ENCODE results near the gene GFRA1.
A peak's percentile ranks its signal among the peaks of the same experiment; 100 is the strongest.

GFRA1 gene

DNA sequence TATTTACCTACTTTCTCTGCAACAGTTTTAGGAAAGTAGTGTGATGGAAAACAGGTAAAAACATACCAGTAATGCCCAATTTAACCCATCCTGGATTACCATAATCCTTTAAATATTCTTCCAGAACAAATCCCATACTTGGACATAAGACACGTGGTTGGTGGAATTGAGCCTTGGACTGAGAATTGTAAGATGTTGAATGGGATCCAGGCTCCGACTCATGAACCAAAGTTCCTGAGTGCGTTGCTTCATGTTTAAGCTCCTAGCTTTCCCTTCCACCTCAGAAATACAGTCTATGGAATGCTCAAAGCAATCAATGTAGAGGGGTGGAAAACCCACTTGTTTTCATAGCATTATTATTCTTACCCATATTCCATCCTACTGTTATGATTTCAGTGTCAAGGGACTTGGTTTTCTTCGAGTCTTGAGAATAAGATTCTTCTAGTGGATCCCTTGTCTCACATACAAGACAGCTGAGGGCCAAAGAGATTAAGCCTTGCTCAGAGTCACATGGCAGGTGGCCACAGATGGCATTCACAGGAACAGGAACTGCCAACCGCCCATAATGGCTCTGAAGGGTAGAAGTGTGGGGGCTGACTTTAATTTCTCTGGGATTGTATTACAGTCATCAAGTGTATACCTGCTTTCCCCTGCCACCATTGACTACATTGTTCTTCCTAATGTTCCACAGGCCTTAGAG lies 171.2 kb downstream of the GFRA1 start:
- no peak for DNase-seq (ENCODE audit: low read depth)

- DNase-seq (ENCODE audit: low read depth), result no peak
Observed at GRCh38 chr10:116100984-116101383, 172.0 kb downstream of the GFRA1 start.

DNA sequence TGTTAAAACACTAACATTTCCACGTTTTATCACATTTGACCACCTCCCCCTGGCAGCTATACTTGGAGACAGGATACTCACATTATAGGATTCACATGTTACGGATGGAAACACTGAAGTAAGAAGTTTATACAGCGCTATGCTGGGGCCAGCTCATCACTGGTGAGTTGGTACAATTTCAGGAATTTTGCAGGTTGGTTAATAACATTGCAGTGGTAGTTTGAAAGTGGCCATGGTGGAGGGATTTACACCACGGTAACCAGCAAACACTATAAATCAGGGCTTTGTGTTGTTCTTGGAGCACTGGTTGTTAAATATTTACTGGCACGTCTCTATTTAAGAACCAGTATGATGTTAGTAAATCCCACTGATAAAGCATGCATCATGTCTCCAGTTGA lies 174.0 kb downstream of the GFRA1 start:
- no peak for DNase-seq (ENCODE audit: low read depth)

GRCh38 chr10:116098411-116099022 lies 174.5 kb downstream of the GFRA1 start:
- no peak for DNase-seq (ENCODE audit: low read depth)

GRCh38 chr10:116097239-116097784 lies 175.7 kb downstream of the GFRA1 start:
- DNase-seq (ENCODE audit: low read depth), result no peak

DNA sequence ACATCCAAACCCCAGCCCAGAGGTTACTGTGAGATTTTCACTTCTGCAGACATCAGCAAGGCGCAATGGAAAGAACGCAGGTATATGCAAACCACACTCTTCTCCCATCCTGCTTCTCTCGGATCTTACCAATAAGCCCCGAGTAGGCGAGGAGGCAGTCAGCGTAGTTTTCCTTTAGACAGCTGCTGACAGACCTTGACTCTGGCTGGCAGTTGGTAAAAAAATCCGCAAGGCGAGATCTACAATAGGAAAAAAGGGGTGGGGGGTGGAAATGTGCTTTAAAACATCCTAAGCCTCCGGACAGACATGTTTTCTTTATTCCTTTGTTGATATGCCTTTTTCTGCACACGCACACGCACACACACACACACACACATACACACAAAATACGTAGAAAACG lies 176.5 kb downstream of the GFRA1 start:
- no peak for DNase-seq (ENCODE audit: low read depth)

DNA sequence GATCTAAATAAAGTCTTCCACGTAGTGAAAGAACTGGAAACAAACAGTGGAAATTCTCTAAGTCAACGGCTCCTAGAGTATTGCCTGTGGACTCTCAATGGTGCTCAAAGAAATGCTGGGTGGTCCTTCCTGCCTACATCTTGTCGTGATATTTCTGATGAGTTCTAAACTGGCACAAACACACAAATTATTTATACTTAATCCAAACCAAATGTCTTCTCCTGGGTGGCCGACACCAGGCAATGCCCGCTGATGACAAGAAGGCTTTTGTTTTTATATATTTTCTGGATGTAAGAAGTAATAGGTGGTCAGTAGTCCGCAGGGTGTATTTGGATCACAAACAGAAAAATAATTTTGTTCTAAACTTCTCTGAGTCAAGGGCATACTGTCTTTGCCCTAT lies 178.7 kb downstream of the GFRA1 start:
- no peak for DNase-seq (ENCODE audit: low read depth)

DNA sequence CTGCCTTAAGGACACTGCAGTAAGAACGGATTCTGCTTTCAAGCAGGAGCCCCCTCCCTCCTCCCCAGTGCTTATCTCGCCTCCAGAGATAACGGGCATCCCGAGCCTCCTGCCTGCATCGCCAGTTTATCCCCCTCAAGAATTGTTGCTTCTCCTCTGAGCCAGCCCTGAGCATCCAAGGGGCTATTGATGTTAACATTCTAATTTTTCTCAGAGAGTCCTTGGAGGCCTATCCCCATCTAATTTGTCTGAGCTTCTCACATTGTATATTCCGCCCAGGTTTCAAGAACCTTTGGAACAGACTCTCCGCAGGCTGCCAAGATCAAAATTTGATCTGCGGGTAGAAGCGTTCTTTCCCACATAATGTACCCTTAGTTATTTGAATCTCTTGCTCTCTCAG lies 180.0 kb downstream of the GFRA1 start:
- no peak for DNase-seq (ENCODE audit: low read depth)

- no peak for DNase-seq (ENCODE audit: low read depth)
Observed at GRCh38 chr10:116088985-116089384, 184.0 kb downstream of the GFRA1 start.

- no peak for DNase-seq (ENCODE audit: low read depth)
Observed at GRCh38 chr10:116085323-116085722, 187.7 kb downstream of the GFRA1 start.

GRCh38 chr10:116084161-116084560 lies 188.8 kb downstream of the GFRA1 start:
- no peak for DNase-seq (ENCODE audit: low read depth)

- no peak for DNase-seq (ENCODE audit: low read depth)
Observed at GRCh38 chr10:116083226-116083762, 189.7 kb downstream of the GFRA1 start.

DNA sequence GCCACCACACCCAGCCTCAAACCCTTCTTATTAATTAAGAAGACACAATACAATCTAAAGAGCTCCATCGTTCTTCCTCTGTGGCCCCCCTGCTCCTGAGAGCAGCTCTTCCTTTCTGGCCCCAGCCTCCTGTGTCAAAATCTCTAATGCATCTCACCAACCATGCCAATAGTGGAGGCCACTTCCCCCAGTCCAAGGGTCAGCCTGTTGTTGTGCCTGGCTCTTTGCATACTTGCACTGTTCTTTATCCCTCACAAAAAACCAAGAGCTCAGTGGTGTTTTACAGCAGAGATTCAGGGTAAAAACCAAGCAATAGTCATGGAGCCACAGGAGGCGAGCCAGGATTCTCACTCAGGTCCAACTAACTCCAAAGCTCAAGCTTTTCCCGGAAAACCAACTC lies 190.2 kb downstream of the GFRA1 start:
- no peak for DNase-seq (ENCODE audit: low read depth)

GRCh38 chr10:116082206-116082605 lies 190.8 kb downstream of the GFRA1 start:
- no peak for DNase-seq (ENCODE audit: low read depth)

DNA sequence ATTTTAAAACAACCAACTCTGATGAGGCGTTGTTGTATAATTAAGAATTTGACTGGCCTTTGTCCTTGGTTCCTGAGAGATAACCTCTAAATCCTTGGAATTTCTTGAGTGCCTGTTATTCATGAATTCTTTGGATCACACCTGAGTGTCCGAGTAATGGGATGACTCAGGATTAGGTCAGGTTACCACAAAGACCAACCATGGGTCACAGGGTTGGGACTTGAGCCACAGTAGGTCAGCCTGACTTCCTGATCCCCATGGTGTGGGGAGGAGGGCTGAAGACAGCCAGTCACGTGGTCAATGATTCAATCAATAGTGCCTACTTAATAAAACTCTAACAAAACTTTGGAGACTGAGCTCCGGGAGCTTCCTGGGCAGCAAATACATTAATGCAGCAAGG lies 192.5 kb downstream of the GFRA1 start:
- DNase-seq (ENCODE audit: low read depth), result peak; percentile 76

DNA sequence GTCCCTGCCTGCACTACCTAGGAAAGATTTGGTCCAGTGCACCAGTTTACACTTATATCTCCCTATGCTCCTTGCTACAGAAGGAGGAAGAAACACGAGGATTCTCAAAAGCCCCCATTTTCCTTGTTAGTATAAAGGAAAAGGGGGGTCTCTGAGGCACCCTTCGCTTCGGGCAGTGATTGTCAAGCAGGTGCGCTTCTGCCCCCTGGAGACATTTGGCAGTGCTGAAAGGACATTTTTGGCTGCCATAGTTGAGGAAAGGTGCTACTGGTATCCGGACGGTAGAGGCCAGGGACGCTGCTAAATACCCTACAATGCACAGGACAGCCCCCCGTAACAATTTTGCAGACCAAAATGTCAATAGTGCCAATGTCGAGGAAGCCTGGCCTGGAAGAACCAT lies 193.7 kb downstream of the GFRA1 start:
- DNase-seq (ENCODE audit: low read depth), result no peak

DNA sequence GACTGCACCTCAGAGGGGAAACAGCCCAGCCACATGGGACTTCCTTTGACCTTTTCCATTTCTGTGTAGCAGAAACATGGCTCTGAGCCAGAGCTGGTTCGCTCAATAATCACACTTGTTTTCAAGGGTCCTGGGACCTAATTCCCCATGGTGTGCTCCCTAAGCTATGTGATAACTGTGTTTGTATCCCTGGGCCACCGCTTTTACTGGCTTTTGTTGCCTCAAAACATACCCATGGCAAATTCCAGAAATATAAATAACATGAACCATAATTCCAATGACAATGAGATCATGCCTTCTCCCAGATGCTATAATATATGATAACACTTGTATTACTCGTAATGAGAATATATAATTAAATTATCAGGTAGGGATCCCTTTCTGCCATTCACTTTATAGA lies 196.4 kb downstream of the GFRA1 start:
- DNase-seq (ENCODE audit: low read depth), result peak; percentile 2

GRCh38 chr10:116073510-116073909 lies 199.5 kb downstream of the GFRA1 start:
- no peak for DNase-seq (ENCODE audit: low read depth)

DNA sequence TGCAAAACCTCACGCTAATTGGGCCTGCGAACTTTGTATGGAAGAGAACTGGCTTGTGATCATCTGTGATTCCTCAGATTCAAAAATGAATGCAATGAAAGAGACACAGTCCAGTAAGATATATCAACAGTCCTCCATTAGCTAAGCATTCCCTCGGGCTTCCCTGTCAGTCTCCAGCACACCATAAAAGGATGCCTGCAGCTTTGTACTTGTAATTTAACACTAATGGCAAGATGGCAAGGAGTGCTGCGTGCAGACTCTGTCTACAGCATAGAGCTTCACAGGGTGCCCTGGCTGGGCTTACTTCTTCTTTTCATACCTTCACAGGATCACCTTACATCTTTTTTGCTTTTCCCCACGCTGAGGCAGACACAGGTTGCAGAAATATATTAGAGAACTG lies 200.0 kb downstream of the GFRA1 start:
- no peak for DNase-seq (ENCODE audit: low read depth)

DNA sequence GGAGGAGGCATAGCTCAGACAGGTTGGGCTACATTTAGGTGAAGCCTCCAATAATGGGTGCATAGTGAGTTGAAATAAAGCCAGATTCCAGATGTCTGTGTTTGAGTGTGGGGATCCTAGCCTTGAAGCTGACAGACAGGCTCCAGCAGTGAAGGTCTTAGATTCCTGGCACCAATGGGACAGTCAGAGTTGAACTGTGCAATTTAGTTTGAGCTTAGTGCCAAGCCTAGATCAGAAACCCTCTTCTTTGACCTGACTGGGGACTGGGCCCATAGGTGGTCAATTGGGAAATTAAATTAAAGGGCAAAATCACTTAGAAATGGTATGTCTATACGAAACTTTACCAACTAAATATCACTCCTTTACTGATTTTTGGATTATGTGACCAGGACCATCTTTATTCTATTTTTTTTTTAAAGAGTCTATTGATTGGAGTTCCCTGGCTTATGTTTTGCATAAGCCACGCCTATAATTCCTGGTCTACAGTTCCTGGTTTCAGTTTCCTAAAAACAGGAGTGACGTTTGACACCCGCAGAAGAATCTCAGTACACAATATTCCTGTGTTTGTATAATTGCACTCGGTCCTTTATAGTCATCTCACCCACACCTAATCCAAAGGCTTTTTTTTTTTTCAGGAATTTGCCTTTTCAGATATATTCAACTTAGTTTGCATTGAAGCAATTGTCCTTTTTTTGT lies 201.4 kb downstream of the GFRA1 start:
- no peak for DNase-seq (ENCODE audit: low read depth)

- DNase-seq (ENCODE audit: low read depth), result no peak
Observed at GRCh38 chr10:116070743-116071320, 202.2 kb downstream of the GFRA1 start.

DNA sequence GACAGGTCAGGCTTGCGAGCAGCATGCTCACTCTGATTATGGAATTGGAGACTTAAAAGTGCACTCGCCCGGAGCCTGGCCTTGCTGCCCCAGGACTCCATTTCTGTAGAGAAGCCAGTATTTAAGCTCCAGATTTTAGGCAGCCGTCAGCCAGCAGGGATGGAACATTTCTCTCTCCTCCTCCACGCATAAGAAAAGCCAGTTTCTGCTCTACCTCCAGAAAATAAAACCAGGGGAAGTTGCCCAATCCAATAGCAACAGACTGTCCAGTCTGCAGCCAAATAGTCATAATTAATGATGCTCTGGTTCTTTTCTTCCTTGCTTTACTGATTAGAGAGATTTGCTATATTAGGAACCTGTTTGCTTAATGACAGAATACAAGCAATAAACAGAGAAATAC lies 203.2 kb downstream of the GFRA1 start:
- DNase-seq (ENCODE audit: low read depth), result no peak

- no peak for DNase-seq (ENCODE audit: low read depth)
Observed at GRCh38 chr10:116067825-116068224, 205.2 kb downstream of the GFRA1 start.
